Measurements from ENCODE around the gene MICAL2.

MICAL2 gene

GRCh38 chr11:12083380-12083779 lies 27.0 kb upstream of the MICAL2 start:
- H3K27me3 ChIP-seq (ENCODE audit: control insufficient read depth, insufficient read depth, low read length) = no peaks in the 10 kb centered on the region
- H3K4me1 ChIP-seq (ENCODE audit: control insufficient read depth, insufficient read depth, low read length) = peaks cover 34% of the 10 kb centered on the region
- no peaks in the 10 kb centered on the region for H3K9me3 ChIP-seq (ENCODE audit: control insufficient read depth, low read length)
- H3K4me3 ChIP-seq (ENCODE audit: low read length) = no peak overlapping the region
- no peak overlapping the region for H3K9ac ChIP-seq (ENCODE audit: low read length)
- H3K36me3 ChIP-seq (ENCODE audit: control insufficient read depth, insufficient read depth, low read length) = no peaks in the 10 kb centered on the region

GRCh38 chr11:12084256-12084655 lies 26.1 kb upstream of the MICAL2 start:
- no peaks in the 10 kb centered on the region for H3K36me3 ChIP-seq (ENCODE audit: control insufficient read depth, insufficient read depth, low read length)
- H3K27me3 ChIP-seq (ENCODE audit: control insufficient read depth, insufficient read depth, low read length) = no peaks in the 10 kb centered on the region
- no peaks in the 10 kb centered on the region for H3K9me3 ChIP-seq (ENCODE audit: control insufficient read depth, low read length)
- H3K4me1 ChIP-seq (ENCODE audit: control insufficient read depth, insufficient read depth, low read length) = peaks cover 43% of the 10 kb centered on the region
- no peak overlapping the region for H3K4me3 ChIP-seq (ENCODE audit: low read length)
- H3K9ac ChIP-seq (ENCODE audit: low read length) = no peak overlapping the region

- H3K4me1 ChIP-seq (ENCODE audit: control insufficient read depth, insufficient read depth, low read length) = peaks cover 52% of the 10 kb centered on the region
- H3K4me3 ChIP-seq (ENCODE audit: low read length) = no peak overlapping the region
- peak overlapping the region; percentile 54 for H3K9ac ChIP-seq (ENCODE audit: low read length)
- H3K9me3 ChIP-seq (ENCODE audit: control insufficient read depth, low read length) = no peaks in the 10 kb centered on the region
- H3K27me3 ChIP-seq (ENCODE audit: control insufficient read depth, insufficient read depth, low read length) = no peaks in the 10 kb centered on the region
- H3K36me3 ChIP-seq (ENCODE audit: control insufficient read depth, insufficient read depth, low read length) = no peaks in the 10 kb centered on the region
Observed at GRCh38 chr11:12085371-12086251, 24.8 kb upstream of the MICAL2 start.

- Histone ChIP-seq H3K9ac (ENCODE audit: low read length) (peak overlapping the region; percentile 54), H3K36me3 (ENCODE audit: control insufficient read depth, insufficient read depth, low read length) (no peaks in the 10 kb centered on the region), H3K4me1 (ENCODE audit: control insufficient read depth, insufficient read depth, low read length) (peaks cover 57% of the 10 kb centered on the region), H3K27me3 (ENCODE audit: control insufficient read depth, insufficient read depth, low read length) (no peaks in the 10 kb centered on the region), H3K9me3 (ENCODE audit: control insufficient read depth, low read length) (no peaks in the 10 kb centered on the region), H3K4me3 (ENCODE audit: low read length) (no peak overlapping the region)
Observed at GRCh38 chr11:12086271-12087074, 23.9 kb upstream of the MICAL2 start.

- Histone ChIP-seq H3K4me3 (ENCODE audit: low read length) (no peak overlapping the region), H3K9ac (ENCODE audit: low read length) (peak overlapping the region; percentile 46), H3K4me1 (ENCODE audit: control insufficient read depth, insufficient read depth, low read length) (peaks cover 65% of the 10 kb centered on the region), H3K27me3 (ENCODE audit: control insufficient read depth, insufficient read depth, low read length) (no peaks in the 10 kb centered on the region), H3K9me3 (ENCODE audit: control insufficient read depth, low read length) (no peaks in the 10 kb centered on the region), H3K36me3 (ENCODE audit: control insufficient read depth, insufficient read depth, low read length) (no peaks in the 10 kb centered on the region)
Observed at GRCh38 chr11:12087075-12088004, 23.1 kb upstream of the MICAL2 start.

GRCh38 chr11:12088047-12088481 lies 22.3 kb upstream of the MICAL2 start:
- Histone ChIP-seq H3K27me3 (ENCODE audit: control insufficient read depth, insufficient read depth, low read length) (no peaks in the 10 kb centered on the region), H3K36me3 (ENCODE audit: control insufficient read depth, insufficient read depth, low read length) (no peaks in the 10 kb centered on the region), H3K4me1 (ENCODE audit: control insufficient read depth, insufficient read depth, low read length) (peaks cover 73% of the 10 kb centered on the region), H3K9ac (ENCODE audit: low read length) (no peak overlapping the region), H3K4me3 (ENCODE audit: low read length) (no peak overlapping the region), H3K9me3 (ENCODE audit: control insufficient read depth, low read length) (no peaks in the 10 kb centered on the region)

GRCh38 chr11:12088531-12088930 lies 21.9 kb upstream of the MICAL2 start:
- no peaks in the 10 kb centered on the region for H3K9me3 ChIP-seq (ENCODE audit: control insufficient read depth, low read length)
- H3K36me3 ChIP-seq (ENCODE audit: control insufficient read depth, insufficient read depth, low read length) = no peaks in the 10 kb centered on the region
- peaks cover 73% of the 10 kb centered on the region for H3K4me1 ChIP-seq (ENCODE audit: control insufficient read depth, insufficient read depth, low read length)
- no peak overlapping the region for H3K9ac ChIP-seq (ENCODE audit: low read length)
- no peaks in the 10 kb centered on the region for H3K27me3 ChIP-seq (ENCODE audit: control insufficient read depth, insufficient read depth, low read length)
- H3K4me3 ChIP-seq (ENCODE audit: low read length) = no peak overlapping the region

- Histone ChIP-seq H3K9me3 (ENCODE audit: control insufficient read depth, low read length) (no peaks in the 10 kb centered on the region), H3K36me3 (ENCODE audit: control insufficient read depth, insufficient read depth, low read length) (no peaks in the 10 kb centered on the region), H3K4me3 (ENCODE audit: low read length) (no peak overlapping the region), H3K4me1 (ENCODE audit: control insufficient read depth, insufficient read depth, low read length) (peaks cover 75% of the 10 kb centered on the region), H3K9ac (ENCODE audit: low read length) (no peak overlapping the region), H3K27me3 (ENCODE audit: control insufficient read depth, insufficient read depth, low read length) (no peaks in the 10 kb centered on the region)
Observed at GRCh38 chr11:12089041-12089440, 21.3 kb upstream of the MICAL2 start.

- Histone ChIP-seq H3K4me3 (ENCODE audit: low read length) (no peak overlapping the region), H3K9me3 (ENCODE audit: control insufficient read depth, low read length) (no peaks in the 10 kb centered on the region), H3K36me3 (ENCODE audit: control insufficient read depth, insufficient read depth, low read length) (no peaks in the 10 kb centered on the region), H3K27me3 (ENCODE audit: control insufficient read depth, insufficient read depth, low read length) (no peaks in the 10 kb centered on the region), H3K4me1 (ENCODE audit: control insufficient read depth, insufficient read depth, low read length) (peaks cover 78% of the 10 kb centered on the region), H3K9ac (ENCODE audit: low read length) (no peak overlapping the region)
Observed at GRCh38 chr11:12089473-12089872, 20.9 kb upstream of the MICAL2 start.

GRCh38 chr11:12090061-12090591 lies 20.3 kb upstream of the MICAL2 start:
- Histone ChIP-seq H3K27me3 (ENCODE audit: control insufficient read depth, insufficient read depth, low read length) (no peaks in the 10 kb centered on the region), H3K36me3 (ENCODE audit: control insufficient read depth, insufficient read depth, low read length) (no peaks in the 10 kb centered on the region), H3K4me3 (ENCODE audit: low read length) (no peak overlapping the region), H3K9ac (ENCODE audit: low read length) (peak overlapping the region; percentile 59), H3K4me1 (ENCODE audit: control insufficient read depth, insufficient read depth, low read length) (peaks cover 83% of the 10 kb centered on the region), H3K9me3 (ENCODE audit: control insufficient read depth, low read length) (no peaks in the 10 kb centered on the region)

GRCh38 chr11:12090761-12091258 lies 19.6 kb upstream of the MICAL2 start:
- Histone ChIP-seq H3K4me1 (ENCODE audit: control insufficient read depth, insufficient read depth, low read length) (peaks cover 85% of the 10 kb centered on the region), H3K9me3 (ENCODE audit: control insufficient read depth, low read length) (no peaks in the 10 kb centered on the region), H3K9ac (ENCODE audit: low read length) (no peak overlapping the region), H3K27me3 (ENCODE audit: control insufficient read depth, insufficient read depth, low read length) (no peaks in the 10 kb centered on the region), H3K4me3 (ENCODE audit: low read length) (no peak overlapping the region), H3K36me3 (ENCODE audit: control insufficient read depth, insufficient read depth, low read length) (no peaks in the 10 kb centered on the region)
